Activated CD8-positive, alpha-beta memory T cell treated with anti-CD3 and anti-CD28 coated beads for 24 hours (primary cell): ENCODE data around the gene TIMP3.
"Not testable (repeated sequence)": the region's sequence is repeated elsewhere in the genome, so short reads cannot be mapped to it uniquely, and the experiment has no call there.

Source experiments
- DNase-seq: peaks from one replicate; pipeline ENCODE4 v3.0.0-alpha.2; 2020

TIMP3 gene

DNA sequence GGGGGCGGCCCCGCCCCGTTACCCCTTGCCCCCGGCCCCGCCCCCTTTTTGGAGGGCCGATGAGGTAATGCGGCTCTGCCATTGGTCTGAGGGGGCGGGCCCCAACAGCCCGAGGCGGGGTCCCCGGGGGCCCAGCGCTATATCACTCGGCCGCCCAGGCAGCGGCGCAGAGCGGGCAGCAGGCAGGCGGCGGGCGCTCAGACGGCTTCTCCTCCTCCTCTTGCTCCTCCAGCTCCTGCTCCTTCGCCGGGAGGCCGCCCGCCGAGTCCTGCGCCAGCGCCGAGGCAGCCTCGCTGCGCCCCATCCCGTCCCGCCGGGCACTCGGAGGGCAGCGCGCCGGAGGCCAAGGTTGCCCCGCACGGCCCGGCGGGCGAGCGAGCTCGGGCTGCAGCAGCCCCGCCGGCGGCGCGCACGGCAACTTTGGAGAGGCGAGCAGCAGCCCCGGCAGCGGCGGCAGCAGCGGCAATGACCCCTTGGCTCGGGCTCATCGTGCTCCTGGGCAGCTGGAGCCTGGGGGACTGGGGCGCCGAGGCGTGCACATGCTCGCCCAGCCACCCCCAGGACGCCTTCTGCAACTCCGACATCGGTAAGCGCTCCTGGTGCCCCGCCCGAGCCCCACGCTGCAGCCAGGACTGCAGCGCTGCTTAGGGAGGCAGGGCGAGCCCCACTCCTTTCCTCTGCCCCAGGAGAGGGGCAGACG is at the start of gene TIMP3:
Gene TIMP3, plus strand, starts transcription at position 169 of the 700 bp plus-strand sequence. Its CDS starts 297 bp downstream, at position 466.
- DNase-seq = no peak

DNA sequence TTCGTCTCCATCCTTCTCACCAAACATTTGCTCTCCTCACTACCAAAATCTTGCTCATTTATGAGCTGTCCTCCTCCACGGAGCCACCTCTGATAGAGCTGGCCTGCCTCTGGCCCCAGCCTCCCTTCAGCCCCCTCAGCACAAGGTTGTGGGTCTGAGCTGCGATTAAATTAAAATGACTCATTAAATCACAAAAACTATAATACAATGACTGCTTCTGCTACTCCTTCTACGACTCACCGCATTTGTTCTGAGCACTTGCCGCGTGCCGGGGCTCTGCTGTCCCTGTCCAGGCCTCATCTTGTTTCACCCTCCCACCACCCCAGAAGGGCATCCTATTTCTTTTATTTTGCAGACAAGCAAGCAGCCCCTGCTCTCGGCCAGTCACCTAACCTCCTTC is 49.2 kb upstream of the TIMP3 start:
- DNase-seq = no peak

DNA sequence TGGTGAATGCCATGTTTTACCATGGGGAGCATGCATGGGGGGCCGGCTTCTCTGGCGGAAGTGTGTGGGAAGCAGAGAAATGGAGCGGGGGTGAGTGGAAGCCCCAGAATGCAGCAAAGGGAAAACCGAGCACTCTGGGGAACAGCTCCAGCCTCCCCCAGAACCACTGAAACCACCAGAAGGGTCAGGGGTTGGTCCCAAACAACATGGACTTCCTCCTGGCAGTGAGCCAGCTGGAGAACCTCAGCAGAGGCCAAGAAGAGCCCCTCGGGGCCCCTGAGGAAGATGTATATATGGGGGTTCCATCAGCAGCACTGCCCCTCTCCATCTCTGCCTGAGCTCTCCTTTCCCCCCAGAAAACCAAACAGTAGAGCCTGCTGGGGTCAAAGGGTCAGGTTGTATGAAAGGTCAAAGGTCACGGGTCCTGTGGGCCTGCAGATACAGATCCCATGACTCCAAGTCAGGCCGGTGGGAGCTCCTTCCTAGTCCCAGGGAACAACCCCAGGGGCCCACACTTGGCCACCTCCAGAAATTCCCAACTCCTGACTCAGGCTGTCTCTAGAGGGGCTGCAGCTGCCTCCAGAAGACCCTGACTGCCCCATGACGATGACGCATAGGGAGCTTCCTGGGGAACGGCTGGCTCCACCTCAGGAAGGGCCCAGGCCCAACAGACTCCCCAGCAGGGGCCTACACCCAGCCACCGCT is 48.5 kb upstream of the TIMP3 start:
- no peak for DNase-seq

DNA sequence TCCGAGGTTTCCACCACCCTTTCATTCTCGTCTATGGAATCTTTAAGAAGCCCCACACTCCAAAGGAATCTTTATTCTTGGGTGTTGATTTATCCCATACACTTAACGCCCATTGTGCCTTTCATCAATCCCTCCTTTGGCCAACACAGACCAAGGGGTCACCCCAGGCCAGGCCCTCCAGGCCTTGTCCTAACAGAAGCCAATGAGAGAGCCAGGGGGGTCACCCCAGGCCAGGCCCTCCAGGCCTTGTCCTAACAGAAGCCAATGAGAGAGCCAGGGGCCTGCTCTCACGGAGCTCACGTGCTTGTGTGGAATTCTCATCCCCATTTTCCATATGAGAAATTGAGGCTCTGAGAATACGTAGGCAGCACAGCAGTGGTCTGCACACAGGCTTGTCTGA is 47.9 kb upstream of the TIMP3 start:
- no peak for DNase-seq

DNA sequence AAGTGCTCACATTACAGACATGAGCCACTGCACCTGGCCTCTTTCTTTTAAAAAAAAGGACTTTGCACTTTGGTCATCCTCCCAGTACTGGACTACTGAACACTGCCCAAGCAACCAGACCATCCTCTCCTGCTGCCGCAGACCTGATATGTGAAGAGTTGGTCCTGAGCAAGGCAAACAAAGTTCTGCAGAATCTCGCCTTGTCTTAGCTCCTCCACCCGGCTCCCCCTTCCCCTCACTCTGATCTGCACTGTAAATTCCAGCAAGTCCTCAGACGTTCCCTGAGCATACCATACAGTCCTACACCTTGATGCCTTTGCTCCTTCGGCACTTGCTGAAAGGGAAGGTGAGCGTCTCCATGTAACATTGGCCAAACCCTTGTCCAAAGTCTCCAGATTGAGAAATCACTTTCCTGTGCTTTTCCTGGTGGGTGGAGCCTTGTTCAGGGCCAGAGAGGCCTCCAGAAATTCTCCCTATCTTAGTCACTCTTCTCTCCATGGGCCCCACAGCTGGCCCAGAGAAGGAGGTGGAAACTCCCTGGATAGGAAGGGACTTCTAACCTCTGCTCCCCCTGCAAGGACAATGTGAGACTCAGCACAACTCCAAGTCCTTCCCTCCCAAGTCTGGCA is 47.0 kb upstream of the TIMP3 start:
- no peak for DNase-seq

DNA sequence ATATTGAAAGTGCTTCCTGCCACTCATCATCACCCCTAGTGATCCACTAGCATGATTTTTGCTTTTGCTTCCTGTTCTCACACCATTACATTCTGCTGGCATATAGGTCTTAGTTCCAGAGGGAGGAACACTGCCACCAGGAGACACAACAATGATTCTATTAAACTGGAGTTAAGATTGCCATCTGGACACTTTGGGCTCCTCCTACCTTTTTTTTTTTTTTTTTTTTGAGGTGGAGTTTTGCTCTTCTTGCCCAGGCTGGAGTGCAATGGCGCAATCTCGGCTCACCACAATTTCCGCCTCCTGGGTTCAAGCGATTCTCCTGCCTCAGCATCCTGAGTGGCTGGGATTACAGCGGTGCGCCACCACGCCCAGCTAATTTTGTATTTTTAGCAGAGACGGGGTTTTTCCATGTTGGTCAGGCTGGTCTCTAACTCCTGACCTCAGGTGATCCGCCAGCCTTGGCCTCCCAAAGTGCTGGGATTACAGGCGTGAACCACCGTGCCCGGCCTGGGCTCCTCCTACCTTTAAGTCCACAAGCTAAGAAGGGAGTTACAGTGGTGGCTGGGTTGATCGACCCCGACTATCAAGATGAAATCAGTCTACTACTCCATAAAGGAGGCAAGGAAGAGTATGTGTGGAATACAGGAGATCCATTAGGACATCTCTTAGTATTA is 44.3 kb upstream of the TIMP3 start:
- DNase-seq = not testable (repeated sequence)

DNA sequence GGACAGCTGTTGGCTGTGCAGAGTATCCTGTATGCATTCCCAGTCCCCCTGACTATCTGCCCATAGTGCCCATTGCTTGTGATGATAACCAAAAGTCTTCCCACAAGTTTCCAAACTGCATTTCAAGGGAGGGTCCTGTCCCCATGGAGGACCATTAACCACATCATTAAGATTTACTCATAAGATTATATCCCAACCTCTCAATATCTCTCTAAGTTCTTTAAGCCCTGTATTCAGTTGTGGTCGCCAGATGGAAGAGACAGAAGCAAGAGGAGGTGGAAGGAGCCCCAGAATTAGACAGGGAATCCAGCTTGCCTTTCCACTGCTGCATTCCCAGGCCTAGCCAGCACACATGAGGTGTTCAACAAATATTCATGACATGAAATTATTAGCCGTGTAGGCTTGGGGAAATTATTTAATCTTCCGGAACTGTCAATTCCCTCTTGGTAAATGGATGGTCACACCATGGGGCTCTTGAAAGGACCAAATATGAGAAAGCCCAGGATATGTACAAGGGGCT is 42.6 kb upstream of the TIMP3 start:
- no peak for DNase-seq

DNA sequence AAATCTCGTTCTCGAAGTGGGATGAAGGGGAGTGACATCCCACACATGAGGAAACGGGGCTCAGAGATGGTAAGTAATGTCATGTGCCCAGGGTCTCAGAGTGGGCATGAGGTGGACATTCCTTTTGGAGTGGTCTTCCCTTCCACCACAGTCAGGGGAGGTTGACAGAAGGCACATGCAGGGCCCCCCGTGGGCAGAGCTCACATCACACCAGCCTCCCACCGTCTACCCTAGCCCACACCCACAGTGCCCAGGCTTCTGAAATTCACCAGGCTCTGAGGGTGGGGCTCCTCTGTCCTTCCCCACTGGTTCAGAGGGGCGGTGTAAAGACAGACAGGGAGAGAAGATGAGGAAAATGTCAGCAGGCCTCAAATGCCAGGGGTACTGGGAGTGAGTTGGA is 41.1 kb upstream of the TIMP3 start:
- no peak for DNase-seq

DNA sequence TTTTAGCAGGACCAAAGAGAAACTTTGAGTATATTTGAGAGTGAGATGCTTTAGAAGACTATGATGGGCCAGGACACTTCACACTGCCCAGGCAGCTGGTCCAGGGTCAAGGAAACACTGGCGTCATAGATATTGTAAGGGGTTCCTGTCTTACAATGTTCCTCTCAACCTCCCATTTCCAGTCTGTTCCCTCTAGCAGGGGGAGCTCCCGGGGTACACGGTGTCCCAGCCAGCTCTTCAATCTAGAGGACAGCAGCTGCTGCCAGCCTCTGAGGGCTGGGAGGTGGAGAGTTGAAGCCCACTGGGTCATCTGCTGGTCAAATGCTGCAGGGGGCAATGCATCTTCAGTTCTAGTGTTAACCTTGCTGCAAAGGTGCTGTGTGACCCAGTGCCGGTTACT is 40.7 kb upstream of the TIMP3 start:
- DNase-seq = no peak

DNA sequence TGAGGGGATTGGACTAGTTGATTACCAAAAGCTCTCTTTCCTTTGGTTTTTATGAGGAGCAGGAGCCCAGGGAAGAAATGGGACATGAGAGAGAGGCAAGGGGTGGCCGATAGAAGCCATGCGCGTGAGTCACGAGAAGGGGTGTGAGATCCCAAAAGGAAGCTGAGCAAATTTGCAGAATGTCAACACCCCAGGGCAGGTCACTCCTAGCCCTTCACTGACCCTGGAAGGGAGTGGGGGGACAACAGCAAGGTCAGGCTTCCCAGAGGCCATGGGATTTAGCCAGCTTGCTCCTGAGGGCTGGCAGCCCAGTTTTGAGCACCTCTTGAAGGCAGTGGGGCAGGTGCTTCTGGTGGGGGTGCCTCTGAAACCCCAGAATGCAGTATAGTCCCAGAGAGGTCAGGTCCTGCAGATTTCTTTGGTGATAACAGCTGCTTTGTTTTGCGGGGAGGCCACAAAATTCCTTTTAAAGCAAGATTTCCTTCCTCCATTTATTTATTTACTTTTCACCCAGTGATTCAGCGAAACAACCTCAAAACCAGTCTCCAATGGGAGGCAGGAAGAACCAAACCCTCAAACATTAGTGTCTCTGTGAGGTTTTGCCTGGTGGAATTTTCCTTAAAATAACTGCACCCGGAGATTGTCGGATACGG is 40.1 kb upstream of the TIMP3 start:
- DNase-seq = no peak

DNA sequence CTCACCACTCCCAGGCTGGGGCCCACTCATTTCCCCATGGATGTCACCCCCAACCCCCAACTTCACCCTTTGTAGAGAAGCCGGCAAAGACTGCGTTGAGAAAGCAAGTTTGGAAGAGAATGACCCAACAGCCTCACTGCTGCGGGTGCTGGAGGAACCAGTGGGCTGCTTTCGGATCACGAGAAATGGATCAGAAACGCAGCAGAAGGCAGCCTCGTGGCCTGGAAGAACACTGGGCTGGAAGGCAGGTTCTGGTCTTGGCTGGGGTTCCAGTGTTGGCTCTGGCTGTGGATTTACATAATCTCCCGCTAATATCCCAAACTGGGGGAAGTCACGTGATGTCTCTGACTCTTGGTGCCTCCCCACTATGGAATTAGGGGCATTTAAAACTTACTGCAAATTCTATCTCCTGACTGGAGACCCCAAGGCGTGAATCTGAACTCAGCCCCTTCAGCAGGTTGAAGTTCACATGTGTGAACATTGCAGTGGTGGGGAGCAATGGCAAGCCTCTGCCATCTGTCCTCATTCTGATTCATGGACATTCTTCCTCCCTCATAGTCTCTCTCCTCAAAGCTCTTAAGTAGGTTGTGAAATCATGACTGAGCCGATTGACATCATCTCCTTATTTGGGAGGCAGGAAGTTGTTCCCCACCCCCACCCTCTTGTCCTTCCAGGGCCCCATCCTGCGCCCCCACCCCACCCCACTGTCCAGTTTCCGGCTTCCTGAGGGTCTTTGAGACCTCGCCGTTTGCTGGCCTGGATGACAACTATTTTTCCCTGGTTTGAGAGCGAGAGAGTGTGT is 37.0 kb upstream of the TIMP3 start:
- DNase-seq = no peak

DNA sequence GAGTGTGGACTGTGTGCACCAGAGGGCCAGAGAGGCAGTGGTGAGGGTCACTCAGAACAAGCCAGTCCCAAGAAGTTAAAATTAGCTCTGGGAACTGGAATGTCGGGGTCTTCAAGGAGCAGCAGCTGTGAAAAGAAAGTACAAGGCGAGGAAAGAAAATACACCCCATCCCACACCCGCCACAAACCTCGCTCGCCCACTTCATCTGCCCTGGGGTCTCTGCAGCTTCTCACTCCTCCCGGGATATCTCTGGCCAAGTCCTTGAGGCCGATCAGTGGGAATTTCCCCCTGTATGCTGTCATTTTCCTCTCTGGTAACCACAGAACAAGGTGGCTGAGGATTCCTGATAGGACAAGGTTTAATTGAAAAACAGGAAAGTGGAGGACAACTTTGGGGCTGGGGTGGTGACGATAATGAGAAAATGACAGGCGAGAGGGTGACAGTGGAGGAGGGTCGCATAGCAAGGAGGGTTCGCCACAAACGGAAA is 36.3 kb upstream of the TIMP3 start:
- DNase-seq = no peak

DNA sequence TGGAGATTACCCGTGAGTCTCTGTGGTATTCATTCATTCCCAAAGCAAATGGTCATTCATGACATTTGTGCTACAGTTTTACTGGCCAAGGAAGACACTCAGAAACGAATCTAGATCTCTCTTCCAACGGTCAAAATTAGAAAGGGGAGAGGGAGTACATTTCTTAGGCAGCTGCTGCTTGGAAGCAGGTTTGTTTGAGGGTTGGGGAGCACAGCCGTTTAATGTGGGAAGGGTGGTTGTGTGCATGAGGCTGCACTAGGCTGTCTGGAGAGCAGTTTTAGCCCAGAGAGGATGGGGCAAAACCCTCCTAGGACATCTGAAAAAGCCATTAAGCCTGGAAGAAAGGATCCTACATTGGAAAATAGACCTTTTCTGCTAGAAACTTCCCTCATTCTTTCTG is 29.7 kb upstream of the TIMP3 start:
- DNase-seq = no peak

DNA sequence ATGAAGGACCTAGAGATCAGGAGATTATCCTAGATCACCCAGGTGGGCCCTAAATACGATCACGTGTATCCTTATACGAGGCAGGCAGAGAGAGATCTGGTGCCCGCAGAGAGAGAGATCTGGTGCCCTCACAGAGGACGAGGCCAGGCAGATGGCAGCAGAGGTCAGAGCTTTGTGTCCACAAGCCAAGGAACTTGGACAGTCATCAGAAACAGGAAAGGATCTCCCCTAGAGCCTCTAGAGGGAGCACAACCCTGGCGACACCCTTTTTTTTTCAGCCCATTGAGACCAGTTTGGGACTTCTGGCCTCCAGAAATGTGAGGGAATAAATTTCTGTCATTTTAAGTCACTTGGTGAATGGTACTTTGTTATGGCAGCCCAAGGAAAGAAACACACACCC is 25.5 kb upstream of the TIMP3 start:
- no peak for DNase-seq

DNA sequence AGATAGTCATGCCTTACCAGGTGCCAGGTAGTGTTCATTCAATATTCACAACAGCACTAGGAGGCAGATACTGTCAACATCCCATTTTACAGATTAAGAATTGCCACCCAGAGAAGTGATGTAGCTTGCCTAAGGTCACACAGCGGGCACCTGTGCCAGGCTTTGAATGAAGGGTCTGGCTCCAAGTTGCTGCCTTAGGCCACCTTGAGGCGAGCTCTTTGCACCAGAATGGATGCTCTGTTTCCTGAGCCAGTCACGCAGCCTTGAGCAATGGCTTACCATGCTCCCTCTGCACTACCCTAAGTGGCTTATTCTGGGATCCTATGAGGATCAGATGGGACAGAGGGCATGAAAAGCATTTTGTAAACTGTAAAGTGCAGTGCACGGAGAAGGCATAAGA is 25.1 kb upstream of the TIMP3 start:
- DNase-seq = no peak

DNA sequence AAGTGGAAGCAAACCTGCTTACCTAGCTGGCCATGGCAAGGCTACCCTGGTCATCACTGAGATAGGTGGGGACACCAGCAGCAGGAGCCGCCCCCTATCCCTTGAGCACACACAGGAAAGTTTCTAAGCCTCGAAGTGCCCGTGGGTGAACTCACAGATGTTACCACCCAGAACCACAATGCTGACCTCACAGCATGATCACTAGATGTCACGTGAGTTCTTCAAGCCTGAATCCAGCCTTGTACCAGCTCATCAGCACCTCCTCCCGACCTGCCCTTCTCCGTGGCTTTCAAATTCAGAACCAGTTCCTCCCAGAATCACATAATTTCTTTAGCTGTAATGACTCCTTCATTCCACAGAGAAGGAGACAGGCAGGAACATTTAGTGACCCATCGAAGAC is 24.7 kb upstream of the TIMP3 start:
- no peak for DNase-seq

DNA sequence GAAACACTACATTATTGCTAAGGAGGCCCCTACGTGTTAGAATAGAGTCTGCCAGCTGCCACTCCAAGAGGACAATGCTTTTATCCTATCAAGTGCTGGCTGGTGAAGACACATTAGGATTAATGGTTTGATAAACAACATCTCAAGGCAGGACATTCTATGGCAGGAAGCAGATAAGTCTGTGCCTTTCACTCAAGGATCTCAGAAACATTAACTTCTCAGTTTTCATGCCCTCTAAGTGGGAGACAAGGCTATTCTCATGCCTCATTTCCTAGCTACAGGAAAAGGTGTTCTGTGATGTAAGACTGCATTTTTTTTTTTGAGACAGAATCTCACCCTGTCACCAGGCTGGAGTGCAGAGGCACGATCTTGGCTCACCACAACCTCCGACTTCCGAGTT is 23.5 kb upstream of the TIMP3 start:
- DNase-seq = no peak

DNA sequence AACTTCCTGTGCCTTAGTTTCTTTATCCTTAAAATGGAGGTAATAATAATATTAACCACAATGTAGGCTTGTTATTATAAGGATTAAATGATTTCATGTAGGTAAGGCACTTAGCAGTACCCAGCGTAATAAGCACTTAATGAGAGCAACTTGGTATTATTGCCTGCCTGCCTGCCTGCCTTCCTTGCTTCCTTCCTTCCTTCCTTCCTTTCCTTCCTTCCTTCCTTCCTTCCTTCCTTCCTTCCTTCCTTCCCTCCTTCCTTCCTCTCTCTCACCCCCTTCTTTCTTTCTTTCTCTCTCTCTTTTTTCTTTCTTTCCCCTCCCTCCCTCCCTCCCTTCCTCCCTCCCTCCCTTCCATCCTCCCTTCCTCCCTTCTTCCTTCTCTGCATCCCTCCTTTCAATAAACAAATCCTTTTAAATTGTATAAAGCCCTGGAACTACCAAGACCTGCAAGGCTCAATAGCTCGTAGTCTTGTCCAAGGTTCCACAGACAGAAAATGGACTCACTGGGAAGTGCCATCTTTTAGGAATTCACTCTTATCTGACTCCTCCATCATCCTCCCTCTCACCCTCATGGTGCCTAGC is 20.7 kb upstream of the TIMP3 start:
- DNase-seq = no peak

DNA sequence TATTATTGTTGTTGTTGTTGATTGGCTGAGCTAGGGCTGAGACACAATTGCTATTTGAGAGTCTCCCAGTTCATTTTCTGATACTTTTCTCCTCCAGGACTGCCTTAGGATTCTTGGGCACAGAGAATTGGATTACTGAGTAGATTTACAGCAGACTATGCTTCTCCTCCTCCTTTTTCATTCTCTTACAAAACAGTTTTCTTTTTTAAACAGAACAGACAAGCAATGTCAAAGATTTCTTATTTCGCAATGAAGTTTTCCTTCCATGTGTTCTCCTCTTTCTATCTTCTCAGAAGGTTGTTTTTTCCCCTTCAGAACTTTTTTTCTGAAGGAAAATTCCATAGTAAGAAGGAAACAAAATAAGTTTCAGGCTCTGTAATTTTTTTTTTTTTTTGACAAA is 19.8 kb upstream of the TIMP3 start:
- DNase-seq = no peak

DNA sequence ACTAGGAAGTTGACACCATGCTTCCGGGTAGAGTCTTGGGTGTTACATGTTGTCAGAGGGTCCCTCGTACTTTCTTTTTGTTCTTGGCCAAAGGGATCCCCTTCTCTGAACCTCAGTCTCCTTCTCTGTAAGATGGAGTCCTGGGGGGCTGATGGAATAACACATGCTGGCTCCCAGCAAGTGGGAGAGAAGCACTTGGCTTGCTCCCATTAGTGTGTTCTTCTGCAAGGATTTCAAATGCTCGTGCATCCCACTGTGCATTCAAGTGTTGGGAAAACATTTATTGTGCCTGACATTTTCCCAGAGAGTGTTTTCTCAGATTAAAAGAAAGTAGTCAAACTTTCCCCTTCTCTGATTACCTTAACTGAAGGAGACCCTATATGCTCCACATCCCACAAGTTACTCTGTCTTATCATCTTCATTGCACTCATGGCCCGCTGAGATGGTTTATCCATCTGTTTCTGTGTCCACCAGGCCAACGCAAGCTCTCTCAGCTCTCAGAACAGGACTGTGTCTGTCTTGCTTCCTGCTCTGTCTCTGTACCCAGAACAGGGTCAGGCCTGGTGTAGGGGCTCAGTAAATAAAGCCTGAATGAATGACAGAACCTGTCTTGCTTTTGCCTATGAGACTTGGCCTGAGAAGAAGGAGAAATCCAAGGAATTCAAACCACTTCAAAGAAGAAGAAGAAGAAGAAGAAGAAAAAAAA is 16.0 kb upstream of the TIMP3 start:
- DNase-seq = no peak

DNA sequence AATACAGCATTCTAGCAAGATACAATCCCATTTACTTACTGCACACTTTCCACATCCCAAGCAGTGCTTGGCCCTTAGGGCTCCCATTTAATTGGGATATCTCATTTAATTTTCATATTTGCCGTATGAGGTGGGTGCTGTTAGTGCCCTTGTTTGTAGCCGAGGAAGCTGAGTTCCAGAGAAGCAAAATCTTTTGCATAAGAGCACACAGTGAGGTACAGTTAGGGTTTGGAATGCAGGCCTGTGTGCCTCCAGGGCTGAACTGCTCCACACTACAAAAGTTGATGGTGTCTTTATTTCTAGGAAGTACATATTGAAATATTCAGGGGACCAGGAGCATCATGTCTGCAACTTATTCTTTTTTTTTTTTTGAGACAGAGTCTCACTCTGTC is 15.5 kb upstream of the TIMP3 start:
- no peak for DNase-seq
